ENCODE data around the gene SIK1.
"Not testable (repeated sequence)": the region's sequence is repeated elsewhere in the genome, so short reads cannot be mapped to it uniquely, and the experiment has no call there.

DNA sequence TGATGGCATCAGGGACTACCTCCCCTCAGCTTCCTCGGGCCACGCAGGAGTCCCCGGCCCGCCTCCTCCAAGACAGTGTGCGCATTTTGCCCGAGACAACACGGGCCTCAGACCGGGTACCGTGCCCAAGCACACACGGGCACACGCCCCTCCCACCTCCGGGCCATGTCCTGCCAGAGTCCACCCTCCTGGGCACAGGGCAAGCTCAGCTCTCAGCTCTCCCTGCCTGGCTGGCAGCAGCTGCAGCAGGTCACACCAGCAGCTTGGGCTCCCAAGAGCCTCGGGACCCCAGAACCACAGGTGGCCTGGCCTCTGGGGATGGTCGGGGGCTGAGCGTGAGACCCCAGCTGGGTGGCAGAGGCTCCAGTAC is 29.5 kb downstream of the SIK1 start:
- TF ChIP-seq, protein P1, sequence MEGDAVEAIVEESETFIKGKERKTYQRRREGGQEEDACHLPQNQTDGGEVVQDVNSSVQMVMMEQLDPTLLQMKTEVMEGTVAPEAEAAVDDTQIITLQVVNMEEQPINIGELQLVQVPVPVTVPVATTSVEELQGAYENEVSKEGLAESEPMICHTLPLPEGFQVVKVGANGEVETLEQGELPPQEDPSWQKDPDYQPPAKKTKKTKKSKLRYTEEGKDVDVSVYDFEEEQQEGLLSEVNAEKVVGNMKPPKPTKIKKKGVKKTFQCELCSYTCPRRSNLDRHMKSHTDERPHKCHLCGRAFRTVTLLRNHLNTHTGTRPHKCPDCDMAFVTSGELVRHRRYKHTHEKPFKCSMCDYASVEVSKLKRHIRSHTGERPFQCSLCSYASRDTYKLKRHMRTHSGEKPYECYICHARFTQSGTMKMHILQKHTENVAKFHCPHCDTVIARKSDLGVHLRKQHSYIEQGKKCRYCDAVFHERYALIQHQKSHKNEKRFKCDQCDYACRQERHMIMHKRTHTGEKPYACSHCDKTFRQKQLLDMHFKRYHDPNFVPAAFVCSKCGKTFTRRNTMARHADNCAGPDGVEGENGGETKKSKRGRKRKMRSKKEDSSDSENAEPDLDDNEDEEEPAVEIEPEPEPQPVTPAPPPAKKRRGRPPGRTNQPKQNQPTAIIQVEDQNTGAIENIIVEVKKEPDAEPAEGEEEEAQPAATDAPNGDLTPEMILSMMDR (IDR thresholded peaks at IDR 0.05) = not testable (repeated sequence)
- TF ChIP-seq POLR2A (IDR thresholded peaks at IDR 0.05) = not testable (repeated sequence)

All from upper lobe of left lung (tissue), 4 donors.